CD4-positive, alpha-beta memory T cell (primary cell): ENCODE measurements around the gene PARK7. TPM values are rescaled to one million over a fixed set of nuclear protein-coding genes. Genes with fewer than 3 reads are reported as not detected.

Experiments
- CTCF ChIA-PET: fragments of 350-600 bp; sonication (Branson Sonifier 250); formaldehyde crosslinking; loops from one replicate; lab custom pipeline; 2021; ENCODE audit warnings: inconsistent platforms; ENCODE audit not compliant: partially characterized antibody; lab: Charles Lee
- POLR2A ChIA-PET: fragments of 350-600 bp; sonication (Branson Sonifier 250); formaldehyde crosslinking; loops from one replicate; lab custom pipeline; 2021; ENCODE audit not compliant: partially characterized antibody; lab: Charles Lee
- DNase-seq, 5 donors: peaks; one replicate each; pipeline versions ENCODE4 v3.0.0 to v3.0.0-alpha.2; 2020 to 2022; ENCODE audit warnings: mixed read lengths in 1 of 5
- H3K27ac ChIP-seq: one replicate; pipeline ENCODE4 v1.7.0; 2013; ENCODE audit warnings: low read depth, low read length
- H3K27me3 ChIP-seq: 2 replicates; pipeline ENCODE4 v1.7.0; 2013; ENCODE audit warnings: mild to moderate bottlenecking, low read length, moderate library complexity; ENCODE audit not compliant: insufficient read depth
- H3K36me3 ChIP-seq: 2 replicates; pipeline ENCODE4 v1.7.0; 2013; ENCODE audit warnings: mild to moderate bottlenecking, low read length, moderate library complexity; ENCODE audit not compliant: insufficient read depth
- H3K4me1 ChIP-seq: 2 replicates; pipeline ENCODE4 v1.7.0; 2013; ENCODE audit warnings: mild to moderate bottlenecking, low read length, moderate library complexity; ENCODE audit not compliant: insufficient read depth
- H3K4me3 ChIP-seq, 2 donors: one replicate each; pipeline ENCODE4 v1.7.0; 2013; ENCODE audit warnings: low read length in 2 of 2, mild to moderate bottlenecking in 1 of 2
- H3K9me3 ChIP-seq, 2 donors: one replicate each; pipeline ENCODE4 v1.7.0; 2013; ENCODE audit warnings: low read length in 2 of 2, control low read depth in 1 of 2; ENCODE audit not compliant: control insufficient read depth in 1 of 2
- H3K27ac Mint-ChIP-seq, 7 donors: one replicate each; pipeline ENCODE4 v1.8.0; 2020 to 2021; ENCODE audit warnings: mixed read lengths in 7 of 7, mild to moderate bottlenecking in 6 of 7, inconsistent platforms in 3 of 7, moderate library complexity in 3 of 7
- H3K27me3 Mint-ChIP-seq, 2 donors: one replicate each; pipeline ENCODE4 v1.8.0; 2020 to 2021; ENCODE audit warnings: mixed read lengths in 2 of 2
- H3K36me3 Mint-ChIP-seq, 2 donors: one replicate each; pipeline ENCODE4 v1.8.0; 2020 to 2021; ENCODE audit warnings: mixed read lengths in 2 of 2, inconsistent platforms in 1 of 2, mild to moderate bottlenecking in 1 of 2
- H3K4me1 Mint-ChIP-seq, 4 donors: one replicate each; pipeline ENCODE4 v1.8.0; 2020 to 2021; ENCODE audit warnings: mixed read lengths in 4 of 4, mild to moderate bottlenecking in 1 of 4
- H3K4me3 Mint-ChIP-seq, 8 donors: one replicate each; pipeline ENCODE4 v1.8.0; 2020 to 2021; ENCODE audit warnings: mixed read lengths in 8 of 8, mild to moderate bottlenecking in 7 of 8, moderate library complexity in 6 of 8, inconsistent platforms in 3 of 8
- H3K9me3 Mint-ChIP-seq, 8 donors: one replicate each; pipeline ENCODE4 v1.8.0; 2020 to 2021; ENCODE audit warnings: mixed read lengths in 8 of 8, mild to moderate bottlenecking in 5 of 8, inconsistent platforms in 3 of 8, moderate library complexity in 1 of 8
- intact Hi-C: fragments of 100-400 bp; cut with micrococcal nuclease; formaldehyde crosslinking; loops from one replicate; pipeline ENCODE4 v1.15.1; 2023
- polyA plus RNA-seq, 2 donors: library from polyadenylated mRNA; unstranded; fragments of 300-500 nt; fragmentation: Illumina TruSeq; gene quantifications; one replicate each; pipeline ENCODE4 v1.2.3, GENCODE V29; 2021
- total RNA-seq, 2 experiments: library from RNA; stranded (reverse); gene quantifications; one replicate each; pipeline ENCODE4 v1.2.3, GENCODE V29; 2021

PARK7 gene
- total and polyA plus RNA-seq, 4 experiments from 2014 or later, result 112 to 381 (median 232) TPM

GRCh38 chr1:8016895-8017241, 55.4 kb downstream of the PARK7 start:
- no peaks in the 10 kb centered on the region for H3K27me3 ChIP-seq
- POLR2A ChIA-PET, result interaction anchor here (0.7 to 1.2 kb wide), 2 partner anchors 9 to 10 kb away, joined by 3 to 4 read pairs; partner anchors contain the start of gene ERRFI1
- H3K27me3 Mint-ChIP-seq, result peaks cover 14 to 18% of the 10 kb centered on the region in 2 donors
- H3K9me3 ChIP-seq, result no peaks in the 10 kb centered on the region
- H3K36me3 Mint-ChIP-seq, result peaks cover 0 to 4% of the 10 kb centered on the region in 2 donors
- no peak overlapping the region for H3K27ac ChIP-seq
- CTCF ChIA-PET, result interaction anchor here (0.7 to 10.0 kb wide), 12 partner anchors 9 to 334 kb away, joined by 3 to 147 read pairs (median 6); partner anchors contain the start of gene SLC45A1
- no peak overlapping the region for H3K27ac Mint-ChIP-seq
- no peak overlapping the region for H3K4me3 Mint-ChIP-seq
- peaks cover 0 to 1% (median under 1%) of the 10 kb centered on the region in 4 donors for H3K4me1 Mint-ChIP-seq
- no peaks in the 10 kb centered on the region for H3K4me1 ChIP-seq
- no peaks in the 10 kb centered on the region for H3K9me3 Mint-ChIP-seq
- no peak overlapping the region for H3K4me3 ChIP-seq
- H3K36me3 ChIP-seq, result no peaks in the 10 kb centered on the region
- intact Hi-C loops, result no loop called here
- no peak for DNase-seq

GRCh38 chr1:8017495-8018197, 56.1 kb downstream of the PARK7 start:
- ChIA-PET CTCF (interaction anchor here (0.7 to 10.0 kb wide), 11 partner anchors 10 to 333 kb away, joined by 3 to 147 read pairs (median 6); partner anchors contain the start of gene SLC45A1), POLR2A (interaction anchor here (1.2 kb wide), 1 partner anchor 9 kb away, joined by 4 read pairs; the partner anchor contains the start of gene ERRFI1)
- Mint-ChIP-seq H3K9me3 (no peaks in the 10 kb centered on the region), H3K36me3 (peaks cover 0 to 4% of the 10 kb centered on the region in 2 donors), H3K4me1 (peaks cover 0 to 1% (median under 1%) of the 10 kb centered on the region in 4 donors), H3K27ac (no peak overlapping the region), H3K27me3 (peaks cover 15 to 18% of the 10 kb centered on the region in 2 donors), H3K4me3 (no peak overlapping the region)
- intact Hi-C loops, result no loop called here
- Histone ChIP-seq H3K36me3 (no peaks in the 10 kb centered on the region), H3K4me1 (no peaks in the 10 kb centered on the region), H3K4me3 (no peak overlapping the region), H3K27me3 (no peaks in the 10 kb centered on the region), H3K9me3 (no peaks in the 10 kb centered on the region), H3K27ac (no peak overlapping the region)
- no peak for DNase-seq

DNA sequence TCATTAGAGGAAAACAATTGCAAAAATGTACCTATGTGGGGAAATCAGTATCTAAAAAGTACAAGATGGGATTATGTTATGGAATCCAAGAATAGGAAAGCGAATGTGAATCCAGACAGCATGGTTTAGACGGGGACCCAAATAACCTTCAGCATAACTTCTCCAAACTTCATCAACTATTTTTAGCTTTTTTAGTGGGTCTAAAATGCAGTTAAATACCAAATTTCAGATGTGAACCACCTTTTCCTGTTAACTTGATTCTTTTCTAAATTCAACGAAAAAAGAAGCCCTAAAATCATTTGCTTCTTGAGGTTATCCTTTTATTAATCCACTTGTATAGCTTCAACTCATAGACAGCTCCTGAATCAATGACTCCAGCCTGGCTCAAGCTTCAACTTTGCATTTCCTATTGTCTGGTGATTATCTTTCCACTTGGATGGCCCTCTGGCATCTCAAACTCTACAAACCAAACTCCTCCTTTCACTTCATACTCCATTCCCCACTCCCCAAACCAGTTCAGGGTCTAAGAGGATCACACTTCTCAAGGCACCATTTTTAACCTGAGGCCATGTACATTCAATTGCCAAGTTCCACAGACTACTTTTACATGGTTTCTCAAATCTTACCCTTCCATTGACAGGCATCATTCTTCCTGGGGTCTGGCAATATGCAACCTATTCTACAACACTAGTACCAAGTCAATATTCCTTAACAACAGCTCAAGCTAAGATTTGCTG, 57.1 kb downstream of the PARK7 start:
- Histone ChIP-seq H3K4me1 (no peaks in the 10 kb centered on the region), H3K4me3 (no peak overlapping the region), H3K9me3 (no peaks in the 10 kb centered on the region), H3K36me3 (no peaks in the 10 kb centered on the region), H3K27me3 (no peaks in the 10 kb centered on the region), H3K27ac (no peak overlapping the region)
- ChIA-PET POLR2A (no interaction called here), CTCF (interaction anchor here (0.7 to 10.0 kb wide), 5 partner anchors 12 to 708 kb away, joined by 3 to 147 read pairs (median 21); partner anchors contain the start of gene SLC45A1)
- Mint-ChIP-seq H3K36me3 (peaks cover 0 to 4% of the 10 kb centered on the region in 2 donors), H3K4me1 (peaks cover 0 to 1% (median under 1%) of the 10 kb centered on the region in 4 donors), H3K9me3 (no peaks in the 10 kb centered on the region), H3K27ac (no peak overlapping the region), H3K27me3 (peaks cover 15 to 18% of the 10 kb centered on the region in 2 donors), H3K4me3 (no peak overlapping the region)
- intact Hi-C loops, result no loop called here
- DNase-seq, result no peak

DNA sequence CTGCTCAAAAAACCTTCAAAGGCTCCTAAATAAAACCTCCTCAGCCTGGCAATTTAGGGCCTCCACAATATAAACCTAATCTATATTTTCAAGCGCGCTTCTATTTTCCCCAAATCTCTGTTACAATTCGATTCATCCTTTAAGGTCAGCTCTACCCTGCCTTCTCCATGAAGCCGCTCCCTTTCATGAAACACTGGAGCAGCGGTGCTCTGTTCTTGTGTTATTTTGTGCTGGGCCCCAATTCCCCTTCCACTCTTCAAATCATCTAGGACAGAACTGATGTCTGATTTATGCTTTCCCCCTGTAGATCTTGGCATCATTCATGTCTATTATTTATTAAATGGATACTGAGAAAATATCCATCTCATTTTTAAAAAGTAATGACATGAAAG, 57.7 kb downstream of the PARK7 start:
- Histone ChIP-seq H3K4me1 (no peaks in the 10 kb centered on the region), H3K27ac (no peak overlapping the region), H3K9me3 (no peaks in the 10 kb centered on the region), H3K27me3 (no peaks in the 10 kb centered on the region), H3K36me3 (no peaks in the 10 kb centered on the region), H3K4me3 (no peak overlapping the region)
- no peaks in the 10 kb centered on the region for H3K36me3 Mint-ChIP-seq
- H3K9me3 Mint-ChIP-seq, result no peaks in the 10 kb centered on the region
- no peak overlapping the region for H3K4me3 Mint-ChIP-seq
- intact Hi-C loops, result no loop called here
- H3K27ac Mint-ChIP-seq, result no peak overlapping the region
- H3K27me3 Mint-ChIP-seq, result peaks cover 15 to 18% of the 10 kb centered on the region in 2 donors
- H3K4me1 Mint-ChIP-seq, result peaks cover 0 to 1% (median under 1%) of the 10 kb centered on the region in 4 donors
- ChIA-PET CTCF (interaction anchor here (0.6 to 10.0 kb wide), 5 partner anchors 12 to 708 kb away, joined by 3 to 147 read pairs (median 3); partner anchors contain the start of gene SLC45A1), POLR2A (no interaction called here)
- no peak for DNase-seq

GRCh38 chr1:8020032-8020431, 58.5 kb downstream of the PARK7 start:
- Histone ChIP-seq H3K36me3 (no peaks in the 10 kb centered on the region), H3K27ac (no peak overlapping the region), H3K4me3 (no peak overlapping the region), H3K27me3 (peaks cover under 1% of the 10 kb centered on the region), H3K9me3 (no peaks in the 10 kb centered on the region), H3K4me1 (peaks cover under 1% of the 10 kb centered on the region)
- intact Hi-C loops, result no loop called here
- Mint-ChIP-seq H3K9me3 (peaks cover 0 to under 1% (median 0%) of the 10 kb centered on the region in 8 donors), H3K4me3 (no peak overlapping the region), H3K27ac (no peak overlapping the region), H3K36me3 (no peaks in the 10 kb centered on the region), H3K4me1 (peaks cover under 1 to 2% (median 1%) of the 10 kb centered on the region in 4 donors), H3K27me3 (peaks cover 16 to 20% of the 10 kb centered on the region in 2 donors)
- ChIA-PET CTCF (interaction anchor here (1.7 to 10.0 kb wide), 2 partner anchors 12 to 295 kb away, joined by 5 to 147 read pairs; partner anchors contain the start of gene SLC45A1), POLR2A (no interaction called here)
- DNase-seq, result no peak

- H3K9me3 ChIP-seq, result no peaks in the 10 kb centered on the region
- H3K27ac ChIP-seq, result no peak overlapping the region
- POLR2A ChIA-PET, result no interaction called here
- peaks cover 13% of the 10 kb centered on the region for H3K4me1 ChIP-seq
- Mint-ChIP-seq H3K4me3 (no peak overlapping the region), H3K36me3 (no peaks in the 10 kb centered on the region), H3K4me1 (peaks cover 6 to 11% (median 8%) of the 10 kb centered on the region in 4 donors), H3K9me3 (peaks cover 0 to 3% (median 0%) of the 10 kb centered on the region in 8 donors), H3K27ac (no peak overlapping the region), H3K27me3 (peaks cover 16 to 21% of the 10 kb centered on the region in 2 donors)
- H3K4me3 ChIP-seq, result no peak overlapping the region
- CTCF ChIA-PET, result interaction anchor here (0.6 kb wide), 1 partner anchor 292 kb away, joined by 4 read pairs; no protein-coding TSS in a partner anchor
- intact Hi-C loops, result no loop called here
- no peaks in the 10 kb centered on the region for H3K36me3 ChIP-seq
- peaks cover 6% of the 10 kb centered on the region for H3K27me3 ChIP-seq
- DNase-seq, result no peak
These were observed 60.3 kb downstream of the PARK7 start for GRCh38 chr1:8021676-8022266.
